ENCODE measurements around the gene HLCS.
"Not testable (repeated sequence)": the region's sequence is repeated elsewhere in the genome, so short reads cannot be mapped to it uniquely, and the experiment has no call there.

Gene HLCS

GRCh38 chr21:36966066-36966820 is at the start of gene HLCS:
TSS of gene HLCS (minus strand) at chr21:36966669. CDS start at chr21:36966638, 31 bp downstream.
- in situ Hi-C loops (cut with HindIII; ENCODE audit: low sequenced_read_pairs): no loop called here

DNA sequence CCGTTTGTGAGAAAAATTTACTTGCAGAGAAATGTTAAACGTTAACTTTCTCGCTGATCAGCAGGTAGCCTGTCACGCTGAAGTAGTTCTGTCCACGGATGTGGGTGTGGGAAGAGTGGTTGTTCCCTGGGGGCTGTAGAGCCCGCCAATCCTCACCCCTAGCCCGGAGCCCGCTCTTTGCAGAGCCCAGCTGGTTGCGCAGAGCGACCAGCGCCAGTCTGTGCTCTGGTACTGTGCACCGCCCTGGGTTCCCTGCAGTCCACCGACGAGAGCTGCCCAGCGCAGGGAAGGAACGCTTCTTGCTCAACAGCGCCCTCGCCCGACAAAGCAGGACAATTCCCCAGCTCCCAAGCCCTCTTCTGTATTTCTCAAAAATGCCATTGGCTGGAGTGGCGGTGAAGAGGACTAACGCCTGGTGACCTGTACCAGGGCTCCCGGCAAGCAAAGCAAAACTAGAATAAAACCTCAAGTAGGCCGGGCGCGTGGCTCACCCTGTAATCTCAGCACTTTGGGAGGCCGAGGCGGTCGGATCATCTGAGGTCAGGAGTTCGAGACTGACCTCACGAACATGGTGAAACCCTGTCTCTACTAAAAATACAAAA is 43.4 kb upstream of the HLCS start:
- in situ Hi-C loops (cut with HindIII; ENCODE audit: low sequenced_read_pairs): no loop called here

DNA sequence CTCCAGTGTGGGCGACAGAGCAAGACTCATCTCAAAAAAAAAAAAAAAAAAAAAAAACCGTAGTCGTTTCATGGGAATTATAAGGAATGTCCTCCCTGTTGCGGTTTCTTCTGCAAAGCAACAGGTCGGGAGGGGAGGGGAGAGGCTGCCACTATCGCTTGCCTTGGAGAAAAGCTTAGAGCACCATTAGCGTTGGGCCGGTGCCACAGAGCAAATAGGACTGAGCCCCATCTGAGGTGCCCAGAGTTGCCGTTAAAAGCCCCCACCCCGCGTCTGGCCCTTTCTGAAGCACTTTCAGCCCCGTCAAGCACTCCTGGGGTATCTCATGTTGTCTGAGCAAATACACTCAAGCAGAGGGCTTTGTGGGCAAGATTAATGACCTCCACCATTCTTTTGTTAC is 42.3 kb upstream of the HLCS start:
- in situ Hi-C loops (cut with HindIII; ENCODE audit: low sequenced_read_pairs): no loop called here

GRCh38 chr21:37006486-37007291 is 40.2 kb upstream of the HLCS start, which contains the start of gene RIPPLY3:
TSS of gene RIPPLY3 (plus strand) at chr21:37006702. CDS start at chr21:37006773, 71 bp downstream.
- in situ Hi-C loops (cut with HindIII; ENCODE audit: low sequenced_read_pairs): no loop called here

GRCh38 chr21:37005548-37006485 is 39.3 kb upstream of the HLCS start:
- in situ Hi-C loops (cut with HindIII; ENCODE audit: low sequenced_read_pairs): no loop called here

DNA sequence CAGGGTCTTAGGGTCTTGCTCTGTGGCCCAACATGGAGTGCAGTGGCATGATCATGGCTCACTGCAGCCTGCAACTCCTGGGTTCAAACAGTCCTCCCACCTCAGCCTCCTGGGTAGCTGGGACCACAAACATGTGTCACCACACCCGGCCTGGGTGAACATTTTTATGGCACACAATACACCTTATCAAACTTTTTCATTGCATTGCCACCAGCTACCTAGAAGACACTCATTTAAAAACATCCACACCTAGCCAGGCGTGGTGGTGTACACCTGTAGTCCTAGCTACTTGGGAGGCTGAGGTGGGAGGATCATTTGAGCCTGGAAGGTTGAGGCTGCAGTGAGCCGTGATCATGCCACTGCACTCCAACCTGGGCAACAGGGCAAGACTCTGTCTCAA is 37.4 kb upstream of the HLCS start:
- in situ Hi-C loops (cut with HindIII; ENCODE audit: low sequenced_read_pairs): not testable (repeated sequence)

GRCh38 chr21:37002851-37003250 is 36.4 kb upstream of the HLCS start:
- in situ Hi-C loops (cut with HindIII; ENCODE audit: low sequenced_read_pairs): not testable (repeated sequence)

DNA sequence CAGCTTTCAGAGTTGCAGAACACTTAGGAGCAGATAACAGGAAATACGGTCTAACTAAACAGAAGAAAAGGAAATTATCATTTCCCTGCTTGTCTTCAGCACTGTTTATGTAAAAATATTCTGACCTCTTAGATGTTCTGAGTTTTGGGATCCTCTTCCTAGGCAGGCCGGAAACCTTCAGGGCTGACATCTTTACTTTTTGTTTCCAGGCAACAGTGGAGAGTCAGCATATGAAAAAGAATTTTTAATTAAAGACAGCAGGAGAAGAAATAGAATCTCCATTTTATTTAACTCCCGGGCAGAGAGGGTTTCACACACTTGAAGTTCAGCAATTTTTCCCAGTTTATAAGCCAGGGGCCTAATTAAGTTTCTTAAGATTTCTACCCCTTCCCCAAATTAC is 35.0 kb upstream of the HLCS start:
- in situ Hi-C loops (cut with HindIII; ENCODE audit: low sequenced_read_pairs): no loop called here

- in situ Hi-C loops (cut with HindIII; ENCODE audit: low sequenced_read_pairs): no loop called here
These were observed 33.9 kb upstream of the HLCS start for GRCh38 chr21:37000381-37000780.

DNA sequence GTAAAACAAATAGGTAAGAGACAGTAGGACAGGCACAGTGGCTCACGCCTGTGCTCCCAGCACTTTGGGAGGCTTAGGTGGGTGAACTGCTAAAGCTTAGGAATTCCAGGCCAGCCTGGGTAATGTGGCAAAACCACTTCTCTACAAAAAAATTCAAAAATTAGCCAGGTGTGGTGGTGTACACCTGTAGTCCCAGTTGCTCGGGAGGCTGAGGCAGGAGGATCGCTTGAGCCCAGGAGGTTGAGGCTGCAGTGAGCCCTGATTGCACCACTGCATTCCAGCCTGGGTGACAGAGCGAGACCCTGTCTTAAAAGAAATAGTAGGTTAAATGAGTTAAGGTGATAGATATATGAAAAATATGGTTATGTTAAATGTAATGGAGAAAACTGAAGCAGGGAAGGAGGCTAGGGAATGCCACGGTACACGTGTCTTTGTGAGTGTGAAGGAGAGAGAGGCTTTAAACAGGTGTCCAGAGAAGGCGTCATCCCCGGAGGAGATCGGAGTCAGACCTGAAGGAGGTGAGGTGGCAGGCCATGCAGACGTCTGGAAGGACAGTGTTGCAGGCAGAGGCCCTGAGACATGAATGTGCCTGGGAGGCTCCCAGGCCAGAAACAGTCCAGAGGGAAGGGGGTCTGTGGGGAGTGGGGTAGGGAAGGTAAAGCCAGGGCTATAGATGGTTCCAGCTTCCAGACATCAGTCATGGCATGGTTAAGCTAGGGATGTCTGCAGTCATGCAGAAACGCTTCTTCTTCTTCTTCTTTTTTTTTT is 32.8 kb upstream of the HLCS start:
- in situ Hi-C loops (cut with HindIII; ENCODE audit: low sequenced_read_pairs): no loop called here

GRCh38 chr21:36995285-36995684 is 28.8 kb upstream of the HLCS start:
- in situ Hi-C loops (cut with HindIII; ENCODE audit: low sequenced_read_pairs): not testable (repeated sequence)

- in situ Hi-C loops (cut with HindIII; ENCODE audit: low sequenced_read_pairs): no loop called here
These were observed 28.2 kb upstream of the HLCS start for GRCh38 chr21:36994501-36995158.

GRCh38 chr21:36992671-36993070 is 26.2 kb upstream of the HLCS start:
- in situ Hi-C loops (cut with HindIII; ENCODE audit: low sequenced_read_pairs): no loop called here

- in situ Hi-C loops (cut with HindIII; ENCODE audit: low sequenced_read_pairs): no loop called here
These were observed 24.2 kb upstream of the HLCS start for GRCh38 chr21:36990508-36991205.

GRCh38 chr21:36989699-36990507 is 23.4 kb upstream of the HLCS start:
- in situ Hi-C loops (cut with HindIII; ENCODE audit: low sequenced_read_pairs): no loop called here

GRCh38 chr21:36989199-36989698 is 22.8 kb upstream of the HLCS start:
- in situ Hi-C loops (cut with HindIII; ENCODE audit: low sequenced_read_pairs): not testable (repeated sequence)

DNA sequence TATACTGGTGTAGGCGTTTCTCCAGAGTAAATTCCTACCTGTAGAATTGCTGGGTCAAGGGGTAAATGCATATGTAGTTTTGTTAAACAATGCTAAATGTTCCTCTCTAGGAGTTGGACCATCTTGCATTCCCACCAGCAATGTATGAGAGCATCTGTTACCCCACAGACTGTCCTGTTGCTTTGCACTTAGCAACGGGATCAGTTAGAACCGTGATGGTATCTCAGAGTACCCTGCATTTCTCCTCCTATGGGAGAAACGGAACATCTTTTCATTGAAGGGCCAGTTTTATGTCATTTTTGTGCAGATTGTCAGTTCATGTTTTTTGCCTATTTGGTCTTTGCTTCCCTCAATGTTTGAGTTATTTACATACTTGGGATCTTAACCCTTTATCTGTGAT is 22.1 kb upstream of the HLCS start:
- in situ Hi-C loops (cut with HindIII; ENCODE audit: low sequenced_read_pairs): no loop called here

- in situ Hi-C loops (cut with HindIII; ENCODE audit: low sequenced_read_pairs): no loop called here
These were observed 21.4 kb upstream of the HLCS start for GRCh38 chr21:36987845-36988244.
